GM23248 (cell line): ENCODE measurements around the gene ARL6IP5. TPM values are rescaled to one million over a fixed set of nuclear protein-coding genes. Genes with fewer than 3 reads are reported as not detected.
A peak's percentile ranks its signal among the peaks of the same experiment; 100 is the strongest.

Experiments
- DNase-seq: peaks from one replicate; pipeline ENCODE4 v3.0.0-alpha.2; 2015
- H2AFZ ChIP-seq: fragments of 200-600 bp; sonication (generic); 2 replicates; pipeline ENCODE4 v1.6.1; 2016; ENCODE audit warnings: antibody characterized with exemption
- H3F3A ChIP-seq: fragments of 200-600 bp; sonication (generic); 2 replicates; pipeline ENCODE4 v1.6.1; 2016; ENCODE audit warnings: mild to moderate bottlenecking, antibody characterized with exemption, mixed run types; ENCODE audit not compliant: insufficient read depth
- H3K27ac ChIP-seq: fragments of 200-600 bp; sonication (generic); 2 replicates; pipeline ENCODE4 v1.5.1; 2016; ENCODE audit warnings: mild to moderate bottlenecking
- H3K27me3 ChIP-seq: fragments of 200-600 bp; sonication (generic); replicated peaks from 2 replicates; pipeline ENCODE4 v1.6.1; 2016; ENCODE audit warnings: mild to moderate bottlenecking; ENCODE audit not compliant: insufficient read depth
- H3K36me3 ChIP-seq: fragments of 200-600 bp; sonication (generic); 2 replicates; pipeline ENCODE4 v1.6.1; 2016; ENCODE audit warnings: low read depth, mild to moderate bottlenecking
- H3K4me1 ChIP-seq: fragments of 200-600 bp; sonication (generic); 2 replicates; pipeline ENCODE4 v1.6.1; 2016; ENCODE audit warnings: mild to moderate bottlenecking; ENCODE audit not compliant: insufficient read depth
- H3K4me2 ChIP-seq: fragments of 200-600 bp; sonication (generic); one replicate; pipeline ENCODE4 v1.6.1; 2016; ENCODE audit warnings: mild to moderate bottlenecking; ENCODE audit not compliant: unreplicated experiment
- H3K4me3 ChIP-seq: fragments of 200-600 bp; sonication (generic); 2 replicates; pipeline ENCODE4 v1.5.1; 2016; ENCODE audit warnings: mild to moderate bottlenecking
- H3K79me2 ChIP-seq: fragments of 200-600 bp; sonication (generic); 2 replicates; pipeline ENCODE4 v1.6.1; 2016; ENCODE audit warnings: mild to moderate bottlenecking; ENCODE audit not compliant: insufficient read depth
- H3K9ac ChIP-seq: fragments of 200-600 bp; sonication (generic); 2 replicates; pipeline ENCODE4 v1.6.1; 2016; ENCODE audit warnings: mild to moderate bottlenecking
- H3K9me2 ChIP-seq: fragments of 200-600 bp; sonication (generic); 2 replicates; pipeline ENCODE4 v1.6.1; 2016; ENCODE audit warnings: mixed run types, mild to moderate bottlenecking, moderate library complexity; ENCODE audit not compliant: insufficient read depth
- H3K9me3 ChIP-seq: fragments of 200-600 bp; sonication (generic); one replicate; pipeline ENCODE4 v1.6.1; 2017; ENCODE audit warnings: low read depth
- H4K20me1 ChIP-seq: fragments of 200-600 bp; sonication (generic); 2 replicates; pipeline ENCODE4 v1.6.0; 2016; ENCODE audit not compliant: insufficient read depth
- EZH2 ChIP-seq: fragments of 200-600 bp; sonication (generic); IDR thresholded peaks from 2 replicates; pipeline ENCODE4 v1.6.1; 2018; ENCODE audit warnings: antibody characterized with exemption, mild to moderate bottlenecking; ENCODE audit not compliant: insufficient read depth, poor library complexity, severe bottlenecking
- EZH2phosphoT487 ChIP-seq: fragments of 200-600 bp; sonication (generic); IDR thresholded peaks from 2 replicates; pipeline ENCODE4 v1.6.1; 2018; ENCODE audit warnings: antibody characterized with exemption, moderate library complexity, mild to moderate bottlenecking, low read depth; ENCODE audit not compliant: insufficient read depth
- WGBS, 2 experiments: methylation state at CpG; one replicate each; pipeline ENCODE4 v1.1.6; 2015 to 2017; ENCODE audit warnings: low lambda C conversion rate in 2 of 2, low coverage in 1 of 2; ENCODE audit errors: missing lambda C conversion rate in 2 of 2; 5-methylcytosine and 5-hydroxymethylcytosine counted together
- in situ Hi-C: fragments of 300-500 bp; cut with MboI; formaldehyde crosslinking; loops from 2 replicates; pipeline ENCODE4 v1.15.0; 2020
- polyA plus RNA-seq: library from polyadenylated mRNA; unstranded; fragments of >200 nt; fragmentation: Nextera tagmentation; extraction: Ambion mirVana; gene quantifications from 2 replicates; pipeline ENCODE4 v1.2.1, GENCODE V29; 2016
- total RNA-seq: library from RNA; depleted of rRNA; stranded (reverse); fragments of >200 nt; shearing (Covaris generic); gene quantifications from 2 replicates; pipeline ENCODE4 v1.2.3, GENCODE V29; 2014

The ARL6IP5 gene
- total and polyA plus RNA-seq, 2 experiments from 2014 or later: 98.7 to 178 TPM

DNA sequence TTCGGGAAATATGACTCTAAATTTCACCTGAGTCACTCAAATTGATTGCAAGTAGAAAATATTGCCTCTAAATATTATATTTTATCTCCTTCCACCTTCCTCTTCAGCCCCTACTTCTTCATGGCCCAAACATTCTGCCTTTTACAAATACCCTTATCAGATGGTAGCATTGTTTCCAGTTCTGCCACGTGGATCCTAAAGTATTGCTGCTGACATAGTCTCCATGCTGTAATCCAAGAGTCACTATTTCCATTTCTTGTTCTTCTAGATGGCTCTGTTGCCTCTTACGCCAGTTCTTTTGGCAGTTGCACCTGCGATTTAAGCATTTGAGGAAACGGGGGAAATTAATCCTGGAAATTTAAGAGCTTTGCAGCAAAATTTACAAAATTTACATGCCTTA, 24.1 kb downstream of the ARL6IP5 start:
- Histone ChIP-seq H3K4me2 (no peak overlapping the region), H3K27ac (no peak overlapping the region), H3K27me3 (no peaks in the 10 kb centered on the region), H4K20me1 (no peaks in the 10 kb centered on the region), H3K79me2 (no peaks in the 10 kb centered on the region), H3K4me3 (no peak overlapping the region), H3K4me1 (peaks cover 12% of the 10 kb centered on the region), H2AFZ (no peak overlapping the region), H3F3A (peaks cover 26% of the 10 kb centered on the region), H3K9me2 (no peaks in the 10 kb centered on the region), H3K9ac (no peak overlapping the region), H3K9me3 (no peaks in the 10 kb centered on the region), H3K36me3 (peaks cover 15% of the 10 kb centered on the region)
- 86 to 88% methylated on average over 5 of the region's 5 CpGs for WGBS, 2 experiments
- in situ Hi-C loops: no loop called here
- DNase-seq: no peak
- TF ChIP-seq EZH2phosphoT487 (no peak), EZH2 (no peak)

DNA sequence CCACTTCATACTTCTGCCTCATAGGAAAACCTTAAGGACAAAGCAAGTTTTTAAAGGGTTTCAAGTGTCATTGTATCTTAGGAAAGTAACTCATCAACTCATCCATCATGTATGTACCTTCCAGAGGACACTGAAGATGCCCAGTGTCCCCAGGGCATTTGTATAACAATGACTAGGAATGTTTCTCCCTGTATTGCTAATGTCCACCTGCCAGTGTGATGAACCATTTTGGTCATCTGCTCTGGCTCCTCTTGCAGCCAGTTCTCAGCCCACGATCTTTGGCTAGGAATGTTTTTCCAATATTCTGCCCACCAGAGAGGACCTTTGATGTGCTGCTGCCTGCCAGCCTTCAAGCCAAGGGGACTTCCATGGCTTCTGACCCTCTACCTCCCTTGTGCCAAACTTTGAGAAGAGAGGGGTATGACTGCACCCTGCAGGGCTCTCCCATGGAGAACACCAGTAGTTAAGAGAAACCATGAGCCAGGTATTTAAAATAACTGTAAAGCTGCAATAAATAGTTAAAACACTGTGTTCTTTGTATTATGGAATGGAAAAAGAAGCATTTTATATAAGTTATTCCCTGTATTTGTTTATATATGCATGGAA, 26.3 kb downstream of the ARL6IP5 start:
- no peak overlapping the region for H3K27ac ChIP-seq
- H3K4me1 ChIP-seq: peaks cover 6% of the 10 kb centered on the region; the same call in 1 of the 2 replicates
- in situ Hi-C loops: no loop called here
- no peak overlapping the region for H2AFZ ChIP-seq
- H3K79me2 ChIP-seq: no peaks in the 10 kb centered on the region
- no peak overlapping the region for H3K4me2 ChIP-seq
- DNase-seq: no peak
- H3F3A ChIP-seq: peaks cover 12% of the 10 kb centered on the region
- no peaks in the 10 kb centered on the region for H3K9me2 ChIP-seq
- H3K36me3 ChIP-seq: peaks cover 2% of the 10 kb centered on the region; the same call in 1 of the 2 replicates
- no peaks in the 10 kb centered on the region for H3K27me3 ChIP-seq
- no peak overlapping the region for H3K4me3 ChIP-seq
- no peaks in the 10 kb centered on the region for H4K20me1 ChIP-seq
- H3K9me3 ChIP-seq: no peaks in the 10 kb centered on the region
- 35 to 67% methylated on average over 1 of the region's 1 CpG for WGBS, 2 experiments
- no peak overlapping the region for H3K9ac ChIP-seq
- TF ChIP-seq EZH2 (no peak), EZH2phosphoT487 (no peak)

DNA sequence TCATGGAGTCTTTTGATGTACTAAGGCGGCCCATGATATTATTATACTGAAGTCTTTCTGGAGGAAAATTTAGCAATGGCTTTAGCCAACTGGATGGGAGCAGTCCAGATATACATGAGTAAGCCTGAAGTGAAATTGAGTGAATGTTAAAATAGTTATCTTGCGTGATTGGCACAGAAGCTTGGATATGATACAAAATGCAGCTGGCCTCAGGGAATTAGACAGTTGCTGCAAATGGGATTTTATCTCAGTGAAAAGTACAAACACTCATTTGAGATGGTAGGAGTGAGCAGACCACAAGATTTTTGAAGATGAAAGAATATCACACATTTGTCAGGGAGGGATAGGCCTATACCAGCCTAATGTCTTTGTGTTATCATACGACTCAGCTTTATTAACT, 28.8 kb downstream of the ARL6IP5 start:
- peaks cover 8% of the 10 kb centered on the region; the same call in 1 of the 2 replicates for H3K4me1 ChIP-seq
- in situ Hi-C loops: no loop called here
- WGBS, 2 experiments: 64 to 79% methylated on average over 3 of the region's 3 CpGs
- H3K27ac ChIP-seq: no peak overlapping the region
- H2AFZ ChIP-seq: no peak overlapping the region
- no peaks in the 10 kb centered on the region for H3K79me2 ChIP-seq
- peaks cover 12% of the 10 kb centered on the region for H3F3A ChIP-seq
- no peak overlapping the region for H3K4me3 ChIP-seq
- DNase-seq: peak; percentile 38
- no peaks in the 10 kb centered on the region for H3K9me3 ChIP-seq
- H3K9ac ChIP-seq: no peak overlapping the region
- no peak overlapping the region for H3K4me2 ChIP-seq
- no peaks in the 10 kb centered on the region for H3K9me2 ChIP-seq
- no peaks in the 10 kb centered on the region for H3K36me3 ChIP-seq
- H3K27me3 ChIP-seq: no peaks in the 10 kb centered on the region
- no peaks in the 10 kb centered on the region for H4K20me1 ChIP-seq
- no peak for TF ChIP-seq EZH2phosphoT487
- TF ChIP-seq EZH2: no peak

DNA sequence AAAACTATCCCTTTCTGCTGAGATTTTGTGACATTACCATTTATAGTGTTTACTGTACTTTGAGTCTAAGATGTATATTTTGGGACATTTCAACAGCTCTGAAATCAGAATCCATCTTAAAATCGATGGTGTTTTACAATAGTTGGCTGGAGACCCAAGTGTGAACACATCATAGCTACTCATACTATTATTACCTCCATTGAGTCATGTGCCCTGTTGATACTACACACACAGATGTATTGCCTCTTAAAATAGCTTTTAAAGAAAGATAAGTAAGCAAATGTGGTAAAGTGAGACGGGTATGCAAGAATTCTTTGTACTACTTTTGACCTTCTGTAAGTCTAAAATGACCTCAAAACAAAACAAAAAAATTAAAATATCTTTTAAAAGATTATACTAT, 31.0 kb downstream of the ARL6IP5 start:
- Histone ChIP-seq H3K9me3 (no peaks in the 10 kb centered on the region), H3K4me2 (no peak overlapping the region), H3K9ac (no peak overlapping the region), H3K9me2 (no peaks in the 10 kb centered on the region), H3K27ac (no peak overlapping the region), H4K20me1 (no peaks in the 10 kb centered on the region), H3K4me1 (peaks cover 8% of the 10 kb centered on the region; the same call in 1 of the 2 replicates), H3K36me3 (no peaks in the 10 kb centered on the region), H3K79me2 (no peaks in the 10 kb centered on the region), H3F3A (peaks cover 12% of the 10 kb centered on the region), H3K27me3 (no peaks in the 10 kb centered on the region), H3K4me3 (no peak overlapping the region), H2AFZ (no peak overlapping the region)
- WGBS, 2 experiments: 1 to 2% methylated on average over 2 of the region's 2 CpGs
- no peak for TF ChIP-seq EZH2
- no peak for TF ChIP-seq EZH2phosphoT487
- in situ Hi-C loops: no loop called here
- DNase-seq: peak; percentile 78

DNA sequence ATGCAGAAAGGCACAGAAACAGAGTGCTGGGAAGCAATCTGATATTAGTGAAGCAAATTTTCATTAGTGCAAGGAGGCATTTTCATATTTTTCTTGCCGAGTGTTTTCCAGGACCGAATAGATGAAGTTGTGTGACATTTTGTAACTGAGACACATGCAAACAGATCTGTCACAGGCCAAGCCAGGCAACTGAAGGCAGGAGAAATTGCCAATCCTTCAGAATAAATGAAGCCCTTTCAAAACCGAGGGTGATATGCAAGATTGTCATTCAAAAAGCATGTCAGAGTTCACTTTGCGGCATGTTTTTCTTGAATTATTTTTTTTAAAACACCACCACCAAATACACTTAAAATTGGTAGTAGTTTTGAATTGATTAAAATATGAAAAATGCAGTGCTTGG, 31.4 kb downstream of the ARL6IP5 start:
- no peak overlapping the region for H3K9ac ChIP-seq
- no peak overlapping the region for H3K4me2 ChIP-seq
- H3F3A ChIP-seq: peaks cover 12% of the 10 kb centered on the region
- WGBS, 2 experiments: 79 to 80% methylated on average over 4 of the region's 4 CpGs
- H3K4me1 ChIP-seq: peaks cover 8% of the 10 kb centered on the region; the same call in 1 of the 2 replicates
- no peaks in the 10 kb centered on the region for H3K9me3 ChIP-seq
- H3K36me3 ChIP-seq: no peaks in the 10 kb centered on the region
- no peak overlapping the region for H3K4me3 ChIP-seq
- H2AFZ ChIP-seq: no peak overlapping the region
- no peak for DNase-seq
- no peaks in the 10 kb centered on the region for H3K27me3 ChIP-seq
- in situ Hi-C loops: no loop called here
- TF ChIP-seq EZH2 (no peak), EZH2phosphoT487 (no peak)
- no peaks in the 10 kb centered on the region for H3K79me2 ChIP-seq
- H3K9me2 ChIP-seq: no peaks in the 10 kb centered on the region
- no peak overlapping the region for H3K27ac ChIP-seq
- H4K20me1 ChIP-seq: no peaks in the 10 kb centered on the region
